A172 (cell line): ENCODE measurements around the gene IGF2. TPM values are rescaled to one million over a fixed set of nuclear protein-coding genes. Genes with fewer than 3 reads are reported as not detected.

Source experiments
- DNase-seq: peaks from one replicate; pipeline ENCODE4 v3.0.0-alpha.2; 2015; ENCODE audit warnings: low spot score
- total RNA-seq: library from RNA; depleted of rRNA; stranded (reverse); fragments of >200 nt; shearing (Covaris generic); gene quantifications from 2 replicates; pipeline ENCODE4 v1.2.3, GENCODE V29; 2014

The IGF2 gene
- total RNA-seq, 1 experiment from 2014 or later = 0.90 TPM

DNA sequence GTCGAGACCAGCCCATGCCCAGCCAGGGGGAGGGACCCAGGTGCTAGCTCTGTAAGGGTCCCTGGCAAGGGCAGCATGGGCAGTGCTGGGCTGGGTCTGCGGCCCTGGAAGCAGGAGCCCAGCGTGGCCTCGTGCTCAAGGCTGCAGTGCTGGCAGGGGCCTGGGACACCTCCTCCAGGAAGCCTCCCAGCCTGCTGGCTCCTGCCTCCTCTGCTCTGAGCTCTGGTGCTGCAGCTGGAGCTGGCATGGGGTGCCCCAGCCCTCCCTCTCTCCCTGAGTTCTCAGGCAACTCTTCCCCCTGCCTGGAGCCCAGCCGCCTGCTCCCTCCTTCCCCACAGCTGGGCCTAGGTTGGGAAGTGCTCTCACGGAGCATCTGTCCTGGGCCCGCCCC, 15.0 kb upstream of the IGF2 start:
- no peak for DNase-seq

DNA sequence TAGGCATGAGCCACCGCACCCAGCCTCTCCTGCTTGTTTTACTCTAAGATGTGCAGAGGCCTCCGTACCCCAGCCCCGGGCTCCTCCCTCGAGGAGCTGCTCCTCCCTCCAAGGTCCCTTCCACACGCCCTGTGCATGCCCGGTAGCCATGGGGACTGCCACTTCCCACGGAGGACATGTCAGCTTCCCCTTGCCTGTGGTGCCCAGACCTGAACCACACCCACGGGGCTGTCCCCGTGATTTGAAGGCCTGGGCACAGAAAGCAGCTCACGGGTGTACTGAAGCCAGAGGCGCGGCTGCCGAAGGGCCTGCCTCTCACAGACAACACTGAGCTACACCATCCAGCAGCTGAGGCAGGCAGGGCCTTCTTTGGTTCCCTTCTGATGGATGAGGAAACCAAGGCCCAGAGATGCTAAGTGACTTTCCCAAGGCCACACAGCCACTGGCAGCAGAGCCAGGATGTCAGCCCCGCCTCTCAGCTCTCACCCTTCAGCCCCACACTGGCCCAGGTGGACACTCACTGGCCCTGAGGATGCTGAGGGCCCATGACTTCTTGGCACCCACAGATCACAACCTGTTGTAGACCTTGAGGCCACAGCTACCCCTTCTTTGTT, 14.5 kb upstream of the IGF2 start:
- no peak for DNase-seq

DNA sequence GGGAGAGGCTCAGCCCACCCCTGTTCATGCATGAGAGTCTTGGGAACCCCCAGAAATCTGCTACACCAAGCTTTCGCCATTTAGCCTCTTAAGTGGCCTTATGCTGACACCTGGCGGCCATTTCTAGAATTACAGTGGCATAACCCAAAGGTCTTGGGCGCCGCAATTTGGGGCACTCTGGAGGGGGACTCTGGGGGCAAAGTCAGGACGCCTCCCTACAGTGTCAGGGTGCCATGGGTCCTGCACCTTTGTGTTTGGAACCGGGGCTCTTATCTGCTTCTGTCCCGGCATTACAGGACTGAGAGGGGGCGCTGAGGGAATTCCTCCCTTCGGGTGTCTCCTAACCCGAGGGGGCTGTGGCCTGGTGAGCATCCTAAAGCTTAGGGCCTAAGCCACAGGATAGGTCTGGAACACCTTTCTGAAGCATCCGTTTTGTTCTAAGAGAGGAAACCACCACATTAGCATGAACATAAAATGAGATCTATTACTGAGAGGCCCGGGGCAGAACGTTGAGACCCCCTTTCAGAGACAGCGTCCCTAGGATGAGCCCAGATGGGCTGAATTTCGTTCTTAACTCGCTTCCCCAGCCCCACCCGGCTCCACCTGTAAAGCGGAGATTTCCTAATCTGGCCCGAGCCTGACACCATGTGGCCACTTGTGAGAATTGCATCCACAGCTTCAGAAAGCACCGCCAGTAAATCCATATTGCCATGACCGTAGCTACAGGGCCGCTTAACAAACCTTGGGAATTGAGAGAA, 12.5 kb upstream of the IGF2 start:
- DNase-seq = peak; percentile 73

DNA sequence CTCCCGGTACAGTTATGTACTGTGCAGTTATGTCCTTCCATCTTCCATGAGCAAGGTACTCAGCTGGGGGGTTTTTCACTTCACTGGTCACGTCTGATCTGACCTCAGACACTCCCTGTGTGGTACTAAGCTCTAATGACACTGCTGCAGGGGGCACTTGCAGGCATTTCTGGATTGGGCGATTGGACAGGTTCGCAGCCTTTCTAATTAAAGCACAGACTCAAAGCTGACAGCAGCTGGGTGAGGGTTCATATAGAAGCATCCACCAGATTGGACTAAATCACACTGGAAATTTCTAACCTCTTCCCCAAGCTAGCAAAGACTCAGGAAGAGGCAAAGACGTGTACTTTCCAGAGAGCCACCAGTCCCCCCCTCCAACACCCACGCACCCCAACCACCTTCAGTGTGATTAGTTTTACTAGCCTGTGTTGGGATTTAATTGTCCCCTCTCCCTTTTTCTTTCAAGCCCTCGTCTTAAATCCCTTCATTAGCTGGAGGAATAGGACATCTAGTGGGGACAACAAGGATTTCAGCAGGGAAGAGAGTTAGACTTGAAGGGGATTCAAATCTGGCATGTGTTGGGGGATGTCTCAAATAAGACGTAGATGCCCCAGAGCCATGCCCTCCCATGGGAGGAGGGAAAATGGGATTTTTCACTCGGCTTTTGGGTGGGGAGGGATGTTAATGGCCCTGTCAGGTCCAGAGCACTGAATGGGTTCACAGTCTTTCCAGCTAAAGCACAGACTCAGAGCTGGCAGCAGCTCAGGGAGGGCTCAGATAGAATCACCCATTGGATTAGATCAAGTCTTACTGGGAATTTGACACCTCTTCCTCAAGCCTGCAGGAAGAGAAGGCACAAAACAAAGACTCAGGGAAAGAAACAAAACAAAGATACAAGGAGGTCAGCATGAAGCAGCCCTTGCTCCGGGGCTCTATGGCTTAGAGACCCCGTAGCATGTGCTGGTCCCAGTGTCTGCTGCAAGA, 11.0 kb upstream of the IGF2 start:
- peak; percentile 28 for DNase-seq

DNA sequence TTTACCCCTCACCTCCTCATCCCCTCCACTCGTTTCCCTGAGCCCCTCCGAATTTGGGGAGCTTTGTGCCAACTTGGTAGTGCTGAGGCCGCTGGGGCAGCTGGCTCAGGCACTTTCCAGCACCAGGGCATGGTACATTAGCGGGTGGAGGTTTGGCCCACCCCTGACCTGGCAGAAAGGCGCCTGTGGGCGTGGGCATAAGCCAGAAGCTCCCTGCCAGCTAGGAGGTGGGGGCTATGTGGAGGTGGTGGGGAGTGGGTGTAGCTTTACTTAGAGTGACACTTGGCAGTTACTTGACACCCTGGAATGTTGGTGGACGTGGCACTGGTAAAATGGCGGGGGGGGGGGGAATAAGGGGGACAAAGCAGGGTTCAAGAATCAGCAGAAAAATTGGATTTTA, 10.3 kb upstream of the IGF2 start:
- no peak for DNase-seq

DNA sequence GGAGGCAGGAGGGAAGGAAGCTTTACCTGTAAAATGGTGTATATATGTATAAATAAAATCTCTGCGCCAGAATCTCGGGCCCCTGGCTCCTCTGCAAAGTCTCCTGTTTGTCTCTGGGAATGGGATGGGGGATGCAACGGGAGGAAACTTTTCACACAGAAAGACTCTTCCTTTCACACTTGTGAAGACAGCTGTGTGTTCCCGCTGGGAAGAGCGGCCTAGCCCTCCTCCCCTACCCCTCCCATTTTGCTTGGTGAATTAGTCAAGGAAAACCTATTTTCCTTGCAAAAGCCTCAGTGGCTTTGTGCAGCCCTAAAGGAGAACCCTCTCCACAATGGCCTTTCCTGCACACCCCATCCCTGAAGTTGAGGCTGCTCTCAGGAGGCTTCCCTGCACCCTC, 9.4 kb upstream of the IGF2 start:
- no peak for DNase-seq

DNA sequence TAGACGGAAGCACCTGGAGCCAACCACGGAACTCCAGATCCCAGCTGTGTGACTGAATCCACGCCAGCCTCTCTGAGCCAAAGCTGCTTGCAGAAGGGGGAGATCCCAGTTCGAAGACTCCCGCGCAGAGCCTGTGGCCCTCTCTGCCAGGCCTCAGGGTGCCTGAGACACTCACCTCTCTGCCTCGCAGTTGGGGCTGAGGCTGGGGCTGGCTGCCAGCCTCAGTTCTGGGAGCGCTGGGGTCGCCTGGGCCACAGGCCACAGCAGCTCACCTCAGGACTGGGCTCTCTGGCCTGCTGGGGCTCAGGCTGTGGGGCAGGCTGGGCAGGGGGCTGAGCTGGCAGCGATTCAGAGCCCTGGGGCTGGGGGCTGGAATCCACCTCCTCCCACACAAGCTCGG, 8.2 kb upstream of the IGF2 start:
- DNase-seq = no peak

DNA sequence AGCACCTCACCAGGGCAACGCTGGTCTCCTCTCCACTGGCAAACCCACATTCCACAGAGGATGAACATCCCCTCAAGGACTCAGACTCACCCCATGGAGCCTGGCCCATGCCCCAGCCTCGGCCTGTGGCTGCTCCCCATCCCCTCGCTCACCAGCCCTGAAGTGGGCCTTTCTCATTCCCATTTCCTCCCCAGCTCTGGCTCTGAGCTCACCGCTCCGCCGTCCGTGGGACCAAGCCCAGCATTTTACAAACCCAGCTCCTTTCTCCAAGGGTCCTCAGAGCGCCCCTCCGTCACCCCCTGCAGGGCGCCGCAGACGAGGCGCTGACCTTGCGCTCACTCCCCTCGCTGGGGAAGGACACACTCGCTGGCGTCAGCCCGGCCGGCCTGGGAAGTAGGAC, 6.9 kb upstream of the IGF2 start:
- no peak for DNase-seq

DNA sequence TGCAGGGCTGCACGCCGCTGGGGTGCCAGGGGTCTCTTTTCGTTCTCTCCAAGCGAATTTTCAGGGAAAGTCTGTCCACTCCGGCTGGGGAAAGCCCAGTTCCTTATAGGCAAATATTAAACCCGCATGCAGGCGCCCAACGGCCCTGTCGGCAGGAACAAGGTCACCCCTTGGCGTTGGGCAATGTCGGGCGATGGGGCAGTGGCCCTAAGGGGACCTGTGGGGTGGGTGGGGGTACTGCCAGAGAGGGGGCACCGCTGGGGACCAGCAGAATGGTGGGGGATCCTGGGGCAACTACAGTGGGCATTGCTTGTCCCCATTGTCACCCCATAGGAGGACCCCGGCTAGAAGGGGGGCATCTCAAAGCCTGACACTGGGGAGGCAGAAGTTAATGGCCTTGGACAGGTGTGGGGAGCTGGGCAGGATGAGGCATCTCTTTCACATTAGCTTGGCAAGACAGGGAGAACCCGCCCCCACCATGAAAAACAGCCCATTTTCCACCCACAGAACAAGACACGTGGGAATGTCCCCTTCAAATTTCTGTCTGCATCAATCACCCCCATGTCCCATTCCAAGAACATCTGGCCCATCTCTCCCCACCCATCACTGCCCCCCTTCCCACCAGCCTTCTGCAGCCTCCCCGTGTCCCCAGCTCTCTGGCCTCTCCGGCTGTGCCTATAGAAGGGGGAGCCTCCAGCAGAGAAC, 5.5 kb upstream of the IGF2 start:
- DNase-seq = no peak

DNA sequence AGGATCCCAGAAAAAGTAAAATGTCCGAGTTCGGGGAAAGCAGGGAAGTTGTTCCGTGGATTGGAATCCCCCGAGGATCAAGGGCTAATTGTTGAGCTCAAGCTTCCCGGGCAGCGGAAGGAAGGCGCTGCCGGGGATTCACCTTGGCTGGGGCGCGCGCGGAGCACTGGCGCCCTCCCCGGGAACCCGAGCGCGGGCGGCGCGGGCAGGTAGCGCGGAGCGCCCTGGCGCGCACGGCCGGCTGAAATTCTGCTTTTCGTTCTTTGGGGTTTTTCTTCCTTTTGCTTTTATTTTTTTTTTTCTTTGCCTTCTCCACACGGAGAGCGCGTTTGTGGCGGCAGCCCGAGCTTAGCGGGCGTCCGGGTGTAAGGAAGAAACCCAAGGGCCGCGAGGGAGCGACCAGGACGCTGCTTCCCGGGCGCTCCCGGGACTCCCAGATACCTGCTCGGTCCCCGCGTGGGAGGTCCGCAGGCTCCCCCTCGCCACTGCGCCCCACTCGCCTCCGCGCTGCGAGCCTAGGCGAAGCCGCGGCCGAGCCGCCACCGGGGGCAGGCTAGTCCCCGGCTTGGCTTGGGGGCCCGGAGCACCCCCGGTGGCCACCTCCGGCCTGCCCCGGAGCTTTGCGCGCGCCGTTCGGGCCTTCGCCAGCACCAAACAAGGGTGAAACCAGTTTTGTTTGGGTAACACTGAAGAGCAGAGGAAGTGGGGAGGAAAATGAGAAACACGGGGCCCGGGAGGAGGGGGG, 4.8 kb upstream of the IGF2 start:
- DNase-seq = no peak

DNA sequence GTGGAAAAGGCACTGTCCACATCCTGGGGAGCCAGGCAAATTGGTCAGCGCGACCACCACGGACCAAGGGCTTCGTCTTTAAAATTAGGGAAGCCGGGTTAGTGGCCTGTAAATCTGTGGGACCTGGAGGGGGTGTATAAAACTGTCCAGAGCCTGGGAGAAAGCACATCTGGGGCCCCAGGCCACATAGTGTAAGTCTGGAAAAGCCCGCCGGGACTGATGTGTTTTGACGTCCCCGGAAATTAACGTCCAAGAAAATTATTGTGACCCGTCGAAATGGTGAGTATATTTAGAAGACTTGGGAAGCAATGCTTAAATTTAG, 4.2 kb upstream of the IGF2 start:
- DNase-seq = no peak

DNA sequence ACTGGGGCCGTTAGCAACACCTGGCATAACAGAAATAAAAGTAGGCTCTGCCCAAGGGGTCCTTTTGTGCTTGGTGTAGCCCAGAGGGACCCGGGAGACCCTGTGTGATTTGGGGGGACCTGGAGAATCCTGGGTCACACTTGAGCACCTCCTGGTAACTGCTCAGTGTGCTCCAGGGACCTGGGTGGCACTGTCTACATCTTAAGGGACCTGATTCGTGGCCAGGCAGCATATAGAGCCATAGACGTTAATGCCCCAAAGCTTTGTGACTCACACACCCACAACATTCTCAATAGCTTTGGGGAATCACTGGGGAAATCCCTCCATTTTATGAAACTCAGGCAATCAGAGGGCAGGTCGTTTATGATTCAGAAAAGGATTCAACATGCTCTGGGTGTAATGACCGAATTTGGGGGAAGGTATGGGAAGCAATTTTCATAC, 3.6 kb upstream of the IGF2 start:
- DNase-seq = peak; percentile 78

DNA sequence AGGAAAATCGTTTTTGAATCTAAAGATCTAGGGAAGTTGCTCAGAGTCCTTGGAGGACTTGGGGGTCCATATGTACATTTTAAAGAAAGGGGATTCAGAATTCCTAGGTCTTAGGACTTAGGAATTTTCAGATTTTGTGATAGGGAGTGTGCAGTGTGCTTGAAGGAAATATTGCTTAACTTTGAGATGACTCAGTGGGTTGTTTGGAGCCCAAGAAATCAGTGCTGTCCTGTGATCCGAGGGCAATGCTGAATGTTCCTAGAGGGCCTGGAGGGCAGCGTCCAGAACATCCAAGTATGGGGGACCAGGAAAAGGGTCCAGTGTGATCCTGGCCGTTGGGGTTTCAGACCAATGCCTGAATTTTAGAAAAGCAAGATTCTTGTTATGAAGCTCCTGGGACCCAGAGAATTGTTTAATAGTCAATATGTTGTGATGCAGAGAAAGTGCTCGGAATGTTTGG, 3.1 kb upstream of the IGF2 start:
- peak; percentile 42 for DNase-seq

DNA sequence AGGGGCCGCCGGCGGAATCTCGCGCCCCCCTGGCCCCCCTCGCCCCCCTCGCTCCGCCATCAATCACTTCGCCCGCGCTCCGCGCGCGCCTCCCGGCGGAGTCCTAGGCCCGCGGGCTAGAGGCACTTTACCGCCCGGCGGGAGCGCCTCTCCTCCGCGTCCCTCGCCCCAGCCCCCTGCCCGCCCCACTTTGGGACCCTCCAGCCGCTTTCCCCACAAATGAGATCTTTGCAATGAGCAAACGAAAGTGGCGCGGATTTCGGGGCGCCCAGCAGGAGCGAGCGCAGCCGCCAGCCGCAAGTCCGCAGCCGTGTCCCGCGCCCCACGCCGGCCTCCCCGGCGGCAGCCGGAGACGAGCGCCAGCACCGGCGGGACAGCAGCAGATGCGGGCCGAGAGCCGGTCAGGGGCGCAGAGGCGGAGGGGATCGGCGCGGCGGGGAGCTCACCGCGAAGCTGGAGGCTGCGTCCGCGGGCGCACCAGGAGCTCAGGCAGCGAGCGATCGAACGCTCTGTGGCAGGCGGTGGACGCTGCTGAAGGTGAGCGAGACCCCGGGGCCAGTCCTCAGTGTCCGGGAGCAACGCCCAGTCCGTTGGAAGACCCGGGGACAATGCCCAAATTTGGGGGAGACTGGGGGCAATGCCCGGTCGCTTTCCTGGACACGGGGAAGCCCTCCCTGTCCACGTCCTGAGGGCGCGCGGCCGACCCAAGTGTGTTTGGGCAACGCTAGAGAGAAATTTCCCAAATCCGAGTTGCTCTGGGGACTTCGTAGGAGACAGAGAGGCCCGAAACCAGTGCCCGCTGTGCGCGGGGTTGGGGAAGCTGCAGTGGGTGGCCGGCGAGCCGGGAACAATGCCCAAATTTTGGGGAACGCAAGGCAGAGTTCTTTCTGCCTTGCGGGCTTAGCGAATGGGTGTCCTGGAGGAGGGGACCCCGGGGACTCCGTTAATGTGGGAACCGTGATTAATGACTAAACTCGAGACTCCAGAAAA, 1.5 kb upstream of the IGF2 start:
- no peak for DNase-seq

DNA sequence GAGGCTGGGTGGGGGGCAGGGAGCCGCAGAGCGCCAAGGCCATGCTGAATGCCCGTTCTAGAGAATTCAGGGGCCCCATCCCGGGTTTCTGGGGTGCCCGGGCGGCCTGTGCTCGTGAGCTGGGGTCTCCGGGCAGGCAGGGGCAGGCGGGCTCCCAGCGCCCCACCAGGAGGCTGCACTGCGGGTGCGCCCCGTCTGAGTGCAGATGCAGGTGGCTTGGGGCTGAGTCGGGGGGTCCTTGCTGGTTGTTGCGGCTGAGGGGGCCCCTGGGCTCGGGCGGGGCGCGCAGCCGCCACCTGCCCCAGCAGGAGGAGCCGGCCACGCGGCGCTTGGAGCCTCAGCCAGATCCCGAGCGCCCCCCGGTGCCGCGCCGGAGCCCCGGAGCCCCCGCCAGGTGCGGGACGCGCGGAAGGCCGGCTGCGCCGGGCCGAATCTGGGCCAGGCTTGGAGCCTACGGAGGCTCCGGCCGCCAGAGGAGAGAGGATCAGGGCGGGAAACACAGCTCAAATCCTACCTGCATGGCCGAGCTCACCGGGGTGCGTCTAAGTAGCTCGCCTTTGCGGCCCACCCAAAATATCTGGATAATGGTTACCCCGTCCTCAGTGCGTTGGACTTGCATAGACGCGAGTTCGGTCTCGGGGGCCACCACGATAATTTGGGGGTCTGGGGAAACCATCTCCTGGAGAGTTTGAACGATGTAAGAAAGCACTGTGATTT, 590 bp upstream of the IGF2 start:
- DNase-seq = no peak

DNA sequence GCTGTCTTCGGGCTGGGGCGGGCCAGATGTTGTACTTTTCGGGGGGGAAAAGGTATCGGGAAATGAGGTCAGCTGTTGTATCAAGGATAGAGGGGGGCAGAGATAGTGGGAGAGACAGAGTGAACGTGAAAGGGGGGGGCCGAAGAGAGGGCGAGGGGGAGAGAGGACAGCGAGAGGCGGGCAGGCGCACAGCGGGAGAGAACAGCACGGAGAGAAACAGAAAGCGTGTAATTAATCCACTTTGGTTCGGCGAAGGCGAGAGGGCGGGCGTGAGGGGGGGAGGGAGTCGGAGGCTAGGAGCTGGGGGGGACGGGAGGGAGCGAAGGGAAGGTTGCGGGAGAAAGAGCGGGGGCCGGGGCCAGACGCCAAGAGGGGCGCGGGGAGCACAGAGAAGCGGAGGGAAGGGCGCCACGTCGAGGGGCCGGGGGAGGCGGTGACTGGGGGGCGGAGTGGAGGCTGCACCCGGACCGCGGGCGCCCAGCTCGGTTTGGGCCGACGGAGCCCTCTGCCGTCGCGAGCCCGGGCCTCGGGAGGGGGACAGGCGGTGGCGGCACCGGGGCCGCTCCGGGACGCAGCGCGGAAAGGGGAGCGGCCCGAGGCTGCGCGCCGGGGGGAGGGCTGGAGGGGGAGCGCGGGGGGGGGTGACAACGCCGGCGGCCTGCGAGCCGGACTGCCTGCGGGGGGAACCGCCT, 612 bp downstream of the IGF2 start:
- DNase-seq = no peak

DNA sequence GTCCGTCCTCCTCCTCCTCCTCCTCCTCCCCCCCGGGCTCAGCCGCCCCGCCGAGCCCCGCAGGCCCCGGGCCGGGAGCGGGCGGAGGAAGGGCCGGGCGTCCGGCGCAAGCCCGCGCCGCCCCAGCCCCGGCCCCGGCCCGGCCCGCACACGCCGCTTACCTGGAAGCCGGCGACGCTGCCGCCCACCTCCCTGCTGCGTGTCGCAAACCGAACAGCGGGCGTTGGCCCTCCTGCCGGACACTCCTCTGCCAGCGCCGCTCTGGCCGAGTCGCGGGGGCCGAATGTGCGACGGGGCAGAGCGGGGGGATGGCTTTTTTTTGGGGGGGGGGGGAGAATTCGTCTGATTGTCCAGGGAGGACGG, 1.1 kb downstream of the IGF2 start:
- DNase-seq = no peak

DNA sequence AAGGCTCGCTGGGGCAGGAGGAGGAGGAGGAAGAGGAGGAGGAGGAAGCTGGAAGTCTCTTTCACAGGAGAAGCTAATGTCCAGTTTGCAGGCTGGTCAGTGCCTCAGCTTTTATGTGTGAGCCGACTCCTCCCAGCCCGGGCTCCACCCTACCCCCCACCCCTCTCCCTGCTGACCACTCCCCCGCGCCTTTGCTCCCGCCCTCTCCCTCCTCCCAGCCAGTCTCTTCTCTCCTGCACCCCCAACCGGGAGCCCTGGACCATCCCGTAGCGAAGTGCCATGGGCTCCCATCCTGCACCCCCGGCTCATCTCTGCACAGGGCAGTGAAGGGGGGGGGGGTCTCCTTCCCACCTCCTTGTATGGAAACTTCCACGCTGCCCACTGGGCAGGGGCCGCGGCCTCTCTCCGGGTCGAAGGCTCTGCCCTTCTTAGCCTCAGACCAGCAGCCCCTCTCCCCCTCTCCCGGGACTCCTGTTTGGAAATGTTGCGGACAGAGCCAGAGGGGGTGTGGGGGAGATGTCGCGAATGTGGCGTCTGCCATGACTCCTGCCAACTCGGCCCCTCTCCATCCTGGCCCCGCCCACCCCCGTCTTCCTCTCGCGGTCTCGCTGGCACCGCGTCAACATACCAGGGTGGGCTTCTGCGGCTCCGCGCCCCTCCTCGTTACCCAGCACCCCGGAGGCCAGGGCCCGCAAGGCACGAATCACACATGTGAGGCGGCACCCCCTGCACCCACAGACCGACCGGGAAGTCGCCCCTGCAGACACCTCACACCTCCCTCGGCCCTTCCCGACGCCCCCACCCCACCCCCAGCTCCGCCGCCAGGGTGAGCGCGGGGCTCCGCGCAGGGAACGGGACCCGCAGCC, 1.8 kb downstream of the IGF2 start:
- peak; percentile 84 for DNase-seq
